HG03469 (cell line): ENCODE data around the gene ITLN1.
"Not testable (repeated sequence)": the region's sequence is repeated elsewhere in the genome, so short reads cannot be mapped to it uniquely, and the experiment has no call there.

Source experiments
- ATAC-seq: cut with Tn5 transposase; IDR thresholded peaks from one replicate; pipeline ENCODE4 v1.9.1; 2021; ENCODE audit warnings: mild to moderate bottlenecking, moderate library complexity, moderate number of reproducible peaks; ENCODE audit not compliant: unreplicated experiment

The ITLN1 gene

GRCh38 chr1:160883581-160884513, 1.1 kb downstream of the ITLN1 start:
- ATAC-seq, result no peak

- no peak for ATAC-seq
Measured at GRCh38 chr1:160882582-160882981, 2.4 kb downstream of the ITLN1 start.

DNA sequence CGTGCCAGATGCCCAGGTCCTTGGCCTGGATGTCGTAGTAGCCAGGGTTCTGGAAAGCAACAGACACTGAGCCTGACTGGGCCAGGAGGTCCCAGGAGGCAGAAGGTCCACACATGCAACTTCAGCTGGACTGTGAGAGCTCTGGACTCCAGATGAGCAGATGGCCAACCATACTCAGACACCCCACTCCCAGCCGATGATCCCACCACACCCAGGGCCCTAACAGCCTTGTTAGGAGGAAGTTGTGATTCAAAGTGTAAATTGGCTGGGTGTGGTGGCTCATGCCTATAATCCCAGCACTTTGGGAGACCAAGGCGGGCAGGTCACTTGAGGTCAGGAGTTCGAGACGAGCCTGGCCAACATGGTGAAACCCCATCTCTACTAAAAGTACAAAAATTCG, 3.7 kb downstream of the ITLN1 start:
- not testable (repeated sequence) for ATAC-seq

DNA sequence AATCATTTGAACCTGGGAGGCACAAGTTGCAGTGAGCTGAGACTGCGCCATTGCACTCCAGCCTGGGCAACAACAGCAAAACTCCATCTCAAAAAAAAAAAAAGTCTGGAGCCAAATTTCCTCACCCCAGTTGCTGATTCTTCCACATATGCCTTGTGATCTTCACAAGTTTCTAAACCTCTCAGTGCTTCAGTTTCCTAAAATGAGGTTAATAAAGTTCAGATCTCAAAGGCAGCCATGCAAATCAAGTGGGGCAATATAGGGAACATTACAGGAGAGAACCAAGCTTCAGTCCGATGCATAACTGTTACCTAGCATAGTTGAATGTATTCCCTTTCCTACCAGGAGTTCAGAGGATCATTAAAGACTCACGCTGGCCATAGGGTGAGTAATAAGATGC, 4.8 kb downstream of the ITLN1 start:
- ATAC-seq, result no peak

- no peak for ATAC-seq
Measured at GRCh38 chr1:160879056-160879455, 5.9 kb downstream of the ITLN1 start.

DNA sequence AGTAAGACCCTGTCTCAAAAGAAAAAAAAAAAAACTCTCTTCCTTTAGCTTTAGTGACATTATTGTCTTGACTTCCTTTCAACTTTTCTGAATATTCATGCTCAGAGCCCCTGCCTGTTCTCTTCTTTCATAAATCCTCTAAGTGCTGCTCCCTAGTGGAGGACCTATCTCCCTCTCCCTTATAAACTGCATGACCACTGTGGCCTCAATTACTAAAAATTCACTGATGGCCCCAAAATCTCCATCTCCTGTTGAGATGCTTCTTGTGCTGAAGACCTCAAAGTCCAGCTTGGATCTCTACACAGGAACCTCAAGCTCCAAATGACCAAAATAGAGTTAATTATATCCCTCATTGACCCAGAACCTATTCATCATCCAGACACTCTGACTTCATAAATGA, 7.8 kb downstream of the ITLN1 start:
- ATAC-seq, result no peak

DNA sequence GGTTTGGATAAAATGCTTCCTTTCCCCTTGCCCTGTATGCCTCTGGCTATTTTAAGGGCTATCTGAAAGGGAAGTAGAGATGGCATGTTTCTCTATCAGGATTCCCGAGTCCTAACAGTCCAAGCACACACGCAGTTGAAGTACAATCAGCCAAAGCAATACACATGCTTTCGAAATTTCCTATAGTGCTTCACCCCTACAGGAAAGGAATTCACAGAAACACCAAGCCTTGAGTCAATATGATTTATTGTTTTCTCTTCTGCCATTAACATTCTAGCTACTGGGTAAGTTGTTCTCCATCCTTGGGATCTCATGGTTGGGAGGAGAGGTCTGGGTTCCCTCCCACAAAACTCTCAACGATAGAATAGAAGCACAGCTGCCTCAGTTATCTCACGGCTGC, 8.7 kb downstream of the ITLN1 start:
- ATAC-seq, result no peak

DNA sequence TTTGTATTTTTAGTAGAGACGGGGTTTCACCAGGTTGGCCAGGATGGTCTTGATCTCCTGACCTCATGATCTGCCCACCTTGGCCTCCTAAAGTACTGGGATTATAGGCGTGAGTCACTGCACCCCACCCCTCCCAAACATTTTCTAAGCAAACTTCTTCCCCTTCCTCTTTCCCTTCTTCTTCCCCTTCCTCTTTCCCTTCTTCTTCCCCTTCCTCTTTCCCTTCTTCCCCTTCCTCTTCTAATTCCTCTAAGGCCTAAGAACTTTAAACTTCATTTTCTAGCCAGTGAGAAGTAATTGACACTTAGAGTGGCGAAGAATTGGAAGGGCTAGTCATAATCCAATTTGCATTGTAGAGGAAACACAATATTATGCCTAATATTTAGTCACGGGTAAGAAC, 9.4 kb downstream of the ITLN1 start:
- ATAC-seq, result not testable (repeated sequence)

- no peak for ATAC-seq
Measured at GRCh38 chr1:160874935-160875334, 10.0 kb downstream of the ITLN1 start.

- no peak for ATAC-seq
Measured at GRCh38 chr1:160868141-160868540, 16.8 kb downstream of the ITLN1 start.

- ATAC-seq, result not testable (repeated sequence)
Measured at GRCh38 chr1:160867651-160868050, 17.3 kb downstream of the ITLN1 start.

GRCh38 chr1:160866695-160867260, 18.2 kb downstream of the ITLN1 start:
- no peak for ATAC-seq

DNA sequence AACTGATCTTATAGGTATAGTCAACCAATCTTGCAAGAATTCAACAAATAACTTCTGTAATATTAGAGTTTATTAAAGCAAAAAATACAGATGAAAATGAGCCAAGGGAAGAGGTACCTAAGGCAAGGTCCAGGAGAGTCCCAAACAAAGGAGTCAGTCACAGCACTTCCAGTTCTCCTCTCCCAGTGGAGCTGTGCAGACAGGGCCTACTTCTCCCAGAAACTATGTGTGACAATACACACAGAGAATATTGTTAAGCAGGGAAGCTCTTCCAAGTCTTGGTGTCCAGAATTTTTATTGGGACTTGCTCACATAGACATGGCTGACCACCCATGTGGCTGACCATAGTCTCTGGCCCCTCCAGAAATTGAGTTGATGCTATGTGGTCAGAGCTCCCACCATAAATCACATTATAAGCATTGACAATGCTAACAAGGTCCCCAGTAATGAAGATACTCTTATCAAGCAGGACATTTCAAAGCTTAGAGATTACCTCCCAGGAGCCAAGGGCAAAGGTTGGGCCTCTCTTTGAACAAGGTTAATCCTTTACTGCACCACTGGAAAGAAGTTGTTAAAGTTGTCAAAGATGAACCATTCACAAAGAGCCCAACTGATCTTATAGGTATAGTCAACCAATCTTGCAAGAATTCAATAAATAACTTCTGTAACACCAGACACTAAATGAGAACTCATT, 18.8 kb downstream of the ITLN1 start:
- ATAC-seq, result no peak

DNA sequence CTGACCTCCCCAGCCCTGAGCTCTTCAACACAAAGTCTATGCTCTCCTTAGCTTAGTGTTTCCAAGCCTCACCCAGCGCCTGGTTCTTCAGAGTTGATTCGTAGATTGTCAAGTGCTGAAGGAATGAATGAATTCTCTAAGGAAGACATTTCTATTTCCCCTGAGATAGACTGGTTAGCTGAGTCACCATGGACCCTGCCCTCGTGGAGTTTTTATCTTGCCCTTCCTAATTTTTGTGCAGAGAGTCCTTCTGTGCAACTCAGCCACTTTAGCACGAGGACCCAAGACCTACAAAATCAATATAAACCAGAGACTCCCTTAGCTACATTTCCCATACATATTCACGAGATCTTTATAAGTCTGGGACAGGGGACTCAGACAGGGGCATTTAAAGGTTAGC, 19.6 kb downstream of the ITLN1 start:
- no peak for ATAC-seq

DNA sequence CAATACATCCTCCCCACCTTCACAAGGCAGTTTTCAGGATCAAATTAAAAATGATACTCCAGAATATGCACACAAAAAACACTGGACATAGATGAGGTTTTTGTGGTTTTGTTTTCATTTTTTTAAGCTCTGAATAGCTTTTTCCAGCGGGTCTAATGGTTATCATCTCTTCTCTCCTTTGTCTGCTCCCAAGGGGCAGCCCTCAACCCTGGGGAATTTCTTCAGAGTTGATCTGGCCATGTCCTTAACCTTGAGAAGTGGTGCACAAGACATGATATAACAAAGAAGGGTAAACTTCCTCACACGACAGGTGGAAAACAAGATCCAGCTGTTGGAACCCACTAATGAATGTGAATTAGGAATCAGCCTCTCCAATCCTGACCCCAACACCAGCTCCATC, 20.8 kb downstream of the ITLN1 start:
- no peak for ATAC-seq

DNA sequence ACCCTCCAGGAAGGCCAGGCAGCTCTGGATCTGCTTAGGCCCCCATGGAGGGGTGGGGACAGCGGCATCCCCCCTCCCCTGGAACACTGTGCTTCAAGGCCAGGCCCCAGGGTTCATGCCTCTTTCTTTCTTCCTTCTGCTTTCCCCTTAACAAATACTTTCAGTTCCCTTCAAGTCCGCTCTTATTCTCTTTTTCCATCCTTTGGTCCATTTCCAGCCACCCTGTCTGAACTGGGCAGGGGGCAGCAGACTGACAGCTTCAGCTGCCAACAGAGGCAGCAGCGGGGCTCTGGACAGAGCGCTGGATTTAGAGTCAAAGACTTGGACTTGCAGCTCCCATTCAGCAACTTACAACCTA, 21.2 kb downstream of the ITLN1 start:
- no peak for ATAC-seq

- no peak for ATAC-seq
Measured at GRCh38 chr1:160863061-160863773, 21.8 kb downstream of the ITLN1 start.

- ATAC-seq, result peak; percentile 78
Measured at GRCh38 chr1:160862203-160863060, 22.5 kb downstream of the ITLN1 start, which contains the start of gene CD244. CD244 (minus strand) TSS chr1:160862887; CDS start chr1:160862677, 210 bp downstream.

DNA sequence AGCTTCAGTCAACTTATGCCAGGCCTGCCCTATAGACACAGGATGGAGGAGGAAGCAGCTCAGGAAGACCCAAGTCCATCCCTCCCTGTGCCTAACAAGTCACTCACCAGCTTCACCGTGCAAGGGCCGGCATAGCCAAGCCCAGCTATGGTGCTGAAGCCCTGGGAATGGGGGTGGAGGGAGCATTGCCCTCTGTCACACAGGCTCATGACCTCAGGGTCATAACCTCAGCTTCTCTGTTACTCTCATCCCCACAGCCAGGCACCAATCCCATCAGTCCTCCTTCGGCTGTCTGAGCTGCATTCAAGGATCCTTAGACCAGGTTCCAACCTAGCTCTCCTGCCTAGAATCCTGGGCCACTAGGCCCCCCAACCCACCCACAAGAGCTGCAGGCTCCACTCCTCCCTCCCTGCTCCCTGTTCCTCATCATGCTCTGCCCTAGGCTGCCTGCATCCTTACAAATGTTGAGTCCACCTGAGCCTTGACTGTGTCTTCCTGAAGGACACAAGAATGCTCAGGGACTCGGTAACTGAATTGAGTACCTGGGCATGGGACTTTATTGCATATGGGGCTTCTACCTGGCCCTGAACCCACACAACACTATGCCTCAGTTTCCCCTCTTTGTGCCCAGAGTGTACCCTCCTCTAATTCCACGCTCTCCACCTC, 24.0 kb downstream of the ITLN1 start:
- ATAC-seq, result no peak

GRCh38 chr1:160859166-160859565, 25.8 kb downstream of the ITLN1 start:
- no peak for ATAC-seq
